ENCODE measurements around the gene ALKBH2.

Gene ALKBH2

DNA sequence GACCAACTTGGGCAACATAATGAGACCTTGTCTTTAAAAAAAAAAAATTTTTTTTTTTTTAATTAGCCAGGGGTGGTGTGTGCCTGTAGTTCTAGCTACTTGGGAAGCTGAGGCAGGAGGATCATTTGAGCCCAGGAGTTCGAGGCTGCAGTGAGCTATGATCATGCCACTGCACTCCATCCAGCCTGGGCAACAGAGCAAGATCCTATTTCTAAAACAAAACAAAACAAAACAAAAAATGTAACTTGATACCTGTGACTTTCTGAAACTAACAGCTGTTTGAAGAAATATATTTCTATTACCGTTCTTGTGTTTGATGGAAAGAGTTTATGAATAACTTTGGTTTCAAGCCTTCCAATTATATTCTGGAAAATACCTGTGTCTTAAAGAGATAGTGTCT, 21.4 kb upstream of the ALKBH2 start:
- H4K20me1 ChIP-seq (ENCODE audit: control insufficient read depth, insufficient read depth, low read depth, low read length) = no peaks in the 10 kb centered on the region
- no peaks in the 10 kb centered on the region for H3K79me2 ChIP-seq (ENCODE audit: control insufficient read depth, low read length)
- no peaks in the 10 kb centered on the region for H3K9me2 ChIP-seq (replicated peaks; ENCODE audit: control insufficient read depth, low read length)
- H3K27me3 ChIP-seq (ENCODE audit: control insufficient read depth, low read length) = no peaks in the 10 kb centered on the region
- peaks cover 11% of the 10 kb centered on the region for H3F3A ChIP-seq (ENCODE audit: control insufficient read depth, insufficient read depth)
- no peaks in the 10 kb centered on the region for H3K9me3 ChIP-seq (ENCODE audit: control insufficient read depth, insufficient read depth, low read length)
- peaks cover 8% of the 10 kb centered on the region for H3K4me1 ChIP-seq (ENCODE audit: control insufficient read depth, low read length)
- no peak overlapping the region for H3K4me3 ChIP-seq (ENCODE audit: low read length)
- peaks cover 13% of the 10 kb centered on the region for H3K36me3 ChIP-seq (ENCODE audit: control insufficient read depth, low read length)
- no peak overlapping the region for H3K27ac ChIP-seq (ENCODE audit: low read depth, low read length)
- TF ChIP-seq EZH2phosphoT487 (IDR thresholded peaks at IDR 0.05; ENCODE audit: borderline replicate concordance, low read length) = no peak
- TF ChIP-seq, protein P1, sequence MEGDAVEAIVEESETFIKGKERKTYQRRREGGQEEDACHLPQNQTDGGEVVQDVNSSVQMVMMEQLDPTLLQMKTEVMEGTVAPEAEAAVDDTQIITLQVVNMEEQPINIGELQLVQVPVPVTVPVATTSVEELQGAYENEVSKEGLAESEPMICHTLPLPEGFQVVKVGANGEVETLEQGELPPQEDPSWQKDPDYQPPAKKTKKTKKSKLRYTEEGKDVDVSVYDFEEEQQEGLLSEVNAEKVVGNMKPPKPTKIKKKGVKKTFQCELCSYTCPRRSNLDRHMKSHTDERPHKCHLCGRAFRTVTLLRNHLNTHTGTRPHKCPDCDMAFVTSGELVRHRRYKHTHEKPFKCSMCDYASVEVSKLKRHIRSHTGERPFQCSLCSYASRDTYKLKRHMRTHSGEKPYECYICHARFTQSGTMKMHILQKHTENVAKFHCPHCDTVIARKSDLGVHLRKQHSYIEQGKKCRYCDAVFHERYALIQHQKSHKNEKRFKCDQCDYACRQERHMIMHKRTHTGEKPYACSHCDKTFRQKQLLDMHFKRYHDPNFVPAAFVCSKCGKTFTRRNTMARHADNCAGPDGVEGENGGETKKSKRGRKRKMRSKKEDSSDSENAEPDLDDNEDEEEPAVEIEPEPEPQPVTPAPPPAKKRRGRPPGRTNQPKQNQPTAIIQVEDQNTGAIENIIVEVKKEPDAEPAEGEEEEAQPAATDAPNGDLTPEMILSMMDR (IDR thresholded peaks at IDR 0.05; ENCODE audit: low read depth, low read length, poor library complexity, severe bottlenecking) = no peak
- no peak overlapping the region for H3K4me2 ChIP-seq (ENCODE audit: low read length)

DNA sequence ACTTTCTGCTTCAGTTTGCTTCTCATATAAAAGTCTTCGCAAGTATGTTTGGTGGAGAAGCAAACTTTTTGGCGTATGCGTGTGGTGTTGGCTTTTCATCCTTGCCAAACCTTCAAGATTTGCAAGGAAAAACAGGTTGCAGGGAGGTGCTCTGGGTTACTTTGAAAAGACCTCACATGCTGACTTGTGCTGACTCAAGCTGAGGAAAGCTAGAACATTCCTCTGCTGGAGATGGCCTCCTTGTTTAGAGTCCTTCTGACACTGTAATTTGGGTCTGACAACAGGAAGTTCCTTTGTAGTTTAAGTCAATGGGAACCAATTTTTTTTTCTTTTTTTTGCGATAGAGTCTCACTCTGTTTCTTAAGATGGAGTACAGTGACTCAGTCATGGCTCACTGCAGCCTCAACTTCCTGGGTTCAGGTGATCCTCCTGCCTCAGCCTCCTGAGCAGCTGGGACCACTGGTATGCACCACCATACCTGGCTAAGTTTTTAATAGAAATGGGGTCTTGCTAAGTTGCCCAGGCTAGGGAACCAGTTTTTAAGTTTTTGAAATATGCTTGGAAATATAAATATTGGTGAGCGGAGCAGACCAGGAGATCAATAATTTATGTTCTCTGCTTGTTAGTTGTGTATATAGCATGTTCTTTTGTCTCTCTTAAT, 20.5 kb upstream of the ALKBH2 start:
- Histone ChIP-seq H3K36me3 (ENCODE audit: control insufficient read depth, low read length) (peaks cover 17% of the 10 kb centered on the region), H3K9me2 (replicated peaks; ENCODE audit: control insufficient read depth, low read length) (no peaks in the 10 kb centered on the region), H3K4me1 (ENCODE audit: control insufficient read depth, low read length) (peaks cover 8% of the 10 kb centered on the region), H3K79me2 (ENCODE audit: control insufficient read depth, low read length) (no peaks in the 10 kb centered on the region), H3F3A (ENCODE audit: control insufficient read depth, insufficient read depth) (peaks cover 11% of the 10 kb centered on the region), H3K27ac (ENCODE audit: low read depth, low read length) (no peak overlapping the region), H3K4me2 (ENCODE audit: low read length) (no peak overlapping the region), H3K4me3 (ENCODE audit: low read length) (no peak overlapping the region), H3K27me3 (ENCODE audit: control insufficient read depth, low read length) (no peaks in the 10 kb centered on the region), H4K20me1 (ENCODE audit: control insufficient read depth, insufficient read depth, low read depth, low read length) (no peaks in the 10 kb centered on the region), H3K9me3 (ENCODE audit: control insufficient read depth, insufficient read depth, low read length) (no peaks in the 10 kb centered on the region)
- TF ChIP-seq, protein P1 (IDR thresholded peaks at IDR 0.05; ENCODE audit: low read depth, low read length, poor library complexity, severe bottlenecking) = no peak
- TF ChIP-seq EZH2phosphoT487 (IDR thresholded peaks at IDR 0.05; ENCODE audit: borderline replicate concordance, low read length) = no peak

DNA sequence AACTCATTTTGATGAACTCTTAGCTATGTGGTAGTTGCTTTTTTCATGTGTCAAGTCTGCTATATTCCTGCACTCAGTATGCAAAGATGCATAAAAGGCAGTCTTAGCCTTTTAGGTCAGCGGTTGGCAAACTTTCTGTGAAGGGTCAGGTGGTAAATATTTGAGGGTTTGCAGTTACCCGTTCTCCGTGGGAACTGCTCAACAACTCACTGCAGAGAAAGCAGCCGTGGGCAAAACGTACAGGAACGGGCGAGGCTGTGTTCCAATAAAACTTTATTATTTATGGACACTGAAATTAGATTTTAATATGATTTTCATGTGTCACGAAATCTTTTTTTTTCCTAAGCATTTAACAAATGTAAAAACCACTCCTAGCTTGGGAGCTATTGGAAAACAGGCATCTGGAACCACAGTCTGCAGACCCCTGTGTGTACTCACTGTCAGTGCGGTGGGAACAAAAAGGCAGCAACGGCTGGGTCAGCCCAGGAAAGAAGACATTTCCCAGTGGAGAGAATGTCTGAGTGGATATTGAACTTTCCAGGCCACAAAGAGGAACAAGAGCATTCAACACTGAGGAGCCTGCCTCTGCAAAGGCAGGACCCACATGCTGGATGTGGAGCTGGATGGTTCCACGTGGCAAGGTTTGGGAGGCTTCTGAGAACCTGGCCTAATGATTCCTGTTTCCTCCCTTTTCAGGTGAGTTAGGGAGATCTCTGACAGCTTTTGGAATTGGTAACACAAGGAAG, 19.6 kb upstream of the ALKBH2 start:
- Histone ChIP-seq H3K27me3 (ENCODE audit: control insufficient read depth, low read length) (no peaks in the 10 kb centered on the region), H4K20me1 (ENCODE audit: control insufficient read depth, insufficient read depth, low read depth, low read length) (no peaks in the 10 kb centered on the region), H3K27ac (ENCODE audit: low read depth, low read length) (no peak overlapping the region), H3K9me2 (replicated peaks; ENCODE audit: control insufficient read depth, low read length) (no peaks in the 10 kb centered on the region), H3K9me3 (ENCODE audit: control insufficient read depth, insufficient read depth, low read length) (no peaks in the 10 kb centered on the region), H3F3A (ENCODE audit: control insufficient read depth, insufficient read depth) (peaks cover 11% of the 10 kb centered on the region), H3K79me2 (ENCODE audit: control insufficient read depth, low read length) (no peaks in the 10 kb centered on the region), H3K36me3 (ENCODE audit: control insufficient read depth, low read length) (peaks cover 20% of the 10 kb centered on the region), H3K4me3 (ENCODE audit: low read length) (no peak overlapping the region), H3K4me2 (ENCODE audit: low read length) (no peak overlapping the region), H3K4me1 (ENCODE audit: control insufficient read depth, low read length) (peaks cover 8% of the 10 kb centered on the region)
- no peak for TF ChIP-seq EZH2phosphoT487 (IDR thresholded peaks at IDR 0.05; ENCODE audit: borderline replicate concordance, low read length)
- TF ChIP-seq, protein P1 (IDR thresholded peaks at IDR 0.05; ENCODE audit: low read depth, low read length, poor library complexity, severe bottlenecking) = no peak
